ENCODE data around the gene TPRN. TPM values are rescaled to one million over a fixed set of nuclear protein-coding genes. Genes with fewer than 3 reads are reported as not detected.

The TPRN gene
- total and polyA plus RNA-seq, 9 donors: 0.68 to 18.4 (median 15.2) TPM

- 40 to 55% (median 48%) methylated on average over 25 to 35 of the region's 35 CpGs for WGBS, 3 donors
- Histone ChIP-seq H3K4me3 (peak overlapping the region; percentile 25), H3K27ac (no peak overlapping the region), H3K9me3 (no peaks in the 10 kb centered on the region), H3K27me3 (peaks cover 3% of the 10 kb centered on the region), H3K4me1 (ENCODE audit: insufficient read depth) (peaks cover 11% of the 10 kb centered on the region), H3K36me3 (no peaks in the 10 kb centered on the region)
- DNase-seq: no peak
- TF ChIP-seq, protein P1, sequence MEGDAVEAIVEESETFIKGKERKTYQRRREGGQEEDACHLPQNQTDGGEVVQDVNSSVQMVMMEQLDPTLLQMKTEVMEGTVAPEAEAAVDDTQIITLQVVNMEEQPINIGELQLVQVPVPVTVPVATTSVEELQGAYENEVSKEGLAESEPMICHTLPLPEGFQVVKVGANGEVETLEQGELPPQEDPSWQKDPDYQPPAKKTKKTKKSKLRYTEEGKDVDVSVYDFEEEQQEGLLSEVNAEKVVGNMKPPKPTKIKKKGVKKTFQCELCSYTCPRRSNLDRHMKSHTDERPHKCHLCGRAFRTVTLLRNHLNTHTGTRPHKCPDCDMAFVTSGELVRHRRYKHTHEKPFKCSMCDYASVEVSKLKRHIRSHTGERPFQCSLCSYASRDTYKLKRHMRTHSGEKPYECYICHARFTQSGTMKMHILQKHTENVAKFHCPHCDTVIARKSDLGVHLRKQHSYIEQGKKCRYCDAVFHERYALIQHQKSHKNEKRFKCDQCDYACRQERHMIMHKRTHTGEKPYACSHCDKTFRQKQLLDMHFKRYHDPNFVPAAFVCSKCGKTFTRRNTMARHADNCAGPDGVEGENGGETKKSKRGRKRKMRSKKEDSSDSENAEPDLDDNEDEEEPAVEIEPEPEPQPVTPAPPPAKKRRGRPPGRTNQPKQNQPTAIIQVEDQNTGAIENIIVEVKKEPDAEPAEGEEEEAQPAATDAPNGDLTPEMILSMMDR (IDR thresholded peaks at IDR 0.05): no peak
- TF ChIP-seq EP300 (IDR thresholded peaks at IDR 0.05) (no peak), POLR2A (IDR thresholded peaks at IDR 0.05) (no peak)
- intact Hi-C loops (cut with DNase I): loop anchor here in 1 of 4 donors (10.0 kb wide), 1 partner anchor 121 kb away; the partner anchor contains the start of gene DPP7
Observed at GRCh38 chr9:137235424-137236237, 35.1 kb upstream of the TPRN start.

- H3K4me1 ChIP-seq (ENCODE audit: insufficient read depth): peaks cover 11% of the 10 kb centered on the region
- DNase-seq: no peak
- intact Hi-C loops (cut with DNase I): loop anchor here in 1 of 4 donors (10.0 kb wide), 1 partner anchor 120 kb away; the partner anchor contains the start of gene DPP7
Observed at GRCh38 chr9:137234758-137235423, 34.4 kb upstream of the TPRN start.

GRCh38 chr9:137234055-137234697 lies 33.6 kb upstream of the TPRN start:
- peaks cover 11% of the 10 kb centered on the region for H3K4me1 ChIP-seq (ENCODE audit: insufficient read depth)
- WGBS, 3 donors: 21 to 31% (median 30%) methylated on average over 21 to 40 of the region's 40 CpGs
- intact Hi-C loops (cut with DNase I): loop anchor here in 1 of 4 donors (10.0 kb wide), 1 partner anchor 119 kb away; the partner anchor contains the start of gene DPP7

More at GRCh38 chr9:137234758-137235423, 34.4 kb upstream of the TPRN start:
- 53 to 66% (median 60%) methylated on average over 17 to 18 of the region's 18 CpGs for WGBS, 3 donors
- H3K4me3 ChIP-seq: no peak overlapping the region
- no peak for TF ChIP-seq EP300 (IDR thresholded peaks at IDR 0.05)
- TF ChIP-seq POLR2A (IDR thresholded peaks at IDR 0.05): no peak
- TF ChIP-seq, protein P1 (IDR thresholded peaks at IDR 0.05): no peak
- H3K36me3 ChIP-seq: no peaks in the 10 kb centered on the region
- H3K27ac ChIP-seq: no peak overlapping the region
- H3K27me3 ChIP-seq: peaks cover 5% of the 10 kb centered on the region
- H3K9me3 ChIP-seq: no peaks in the 10 kb centered on the region

More at GRCh38 chr9:137234055-137234697, 33.6 kb upstream of the TPRN start:
- Histone ChIP-seq H3K4me3 (no peak overlapping the region), H3K27me3 (peaks cover 5% of the 10 kb centered on the region), H3K36me3 (no peaks in the 10 kb centered on the region), H3K27ac (no peak overlapping the region), H3K9me3 (no peaks in the 10 kb centered on the region)
- no peak for DNase-seq
- TF ChIP-seq EP300 (IDR thresholded peaks at IDR 0.05) (no peak), POLR2A (IDR thresholded peaks at IDR 0.05) (no peak)
- TF ChIP-seq, protein P1 (IDR thresholded peaks at IDR 0.05): no peak
